C4-2B (cell line): Measurements from ENCODE around the gene NIPAL3.

ENCODE experiments used
- H3K27ac ChIP-seq: fragments of 450-650 bp; 2 replicates; pipeline ENCODE4 v1.5.1; 2017
- ZFX ChIP-seq: fragments of 450-650 bp; IDR thresholded peaks from 2 replicates; pipeline ENCODE4 v1.6.1; 2017
- TF ChIP-seq, protein P1 (sequence below): fragments of 450-650 bp; conservative IDR thresholded peaks from 2 replicates; pipeline ENCODE4 v1.5.1; 2017; ENCODE audit warnings: mild to moderate bottlenecking

NIPAL3 gene

DNA sequence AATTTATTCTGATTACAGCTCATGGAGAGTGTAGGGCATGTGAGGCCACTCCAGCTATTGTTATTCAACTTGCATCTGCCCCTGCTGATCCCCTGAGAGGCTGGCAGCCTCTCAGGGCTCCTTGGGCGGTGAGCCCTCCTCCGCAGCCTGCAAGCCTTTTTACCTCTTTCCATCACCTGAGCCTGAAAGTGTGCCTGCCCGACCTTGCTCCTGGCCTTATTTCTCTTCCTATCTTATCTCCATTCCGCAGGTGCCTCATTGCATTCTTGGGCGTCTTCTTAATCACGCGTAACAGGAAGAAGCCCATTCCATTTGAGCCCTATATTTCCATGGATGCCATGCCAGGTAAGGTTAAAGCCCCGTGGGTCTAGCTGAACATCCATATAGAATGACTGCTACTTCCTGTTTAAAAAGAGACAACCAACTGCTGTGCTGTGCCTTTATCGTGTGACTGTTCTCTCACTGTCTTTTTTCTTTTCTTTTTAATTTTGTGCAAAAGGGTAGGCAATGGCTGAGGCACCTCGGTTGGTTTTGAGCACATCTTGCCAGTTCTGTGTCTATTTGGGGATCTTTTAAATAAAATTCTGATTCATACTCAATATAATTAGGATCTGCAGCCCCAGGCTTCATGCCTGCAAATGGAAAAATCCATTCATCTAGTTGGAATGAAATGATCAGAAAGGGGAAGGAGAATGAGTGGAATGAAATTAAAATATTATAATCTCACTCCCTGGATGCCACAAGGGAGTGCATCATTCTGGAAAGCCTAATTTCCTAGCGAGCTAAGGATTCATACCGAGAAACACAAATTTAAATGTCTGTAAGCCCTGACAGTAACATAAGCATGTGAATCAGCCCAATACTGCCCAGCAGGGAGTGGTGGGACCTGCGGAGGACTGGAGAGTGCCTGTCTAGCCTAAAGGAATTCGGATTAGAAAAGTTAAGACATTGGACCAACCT lies 48.5 kb downstream of the NIPAL3 start:
- TF ChIP-seq ZFX = no peak
- H3K27ac ChIP-seq = no peak overlapping the region

DNA sequence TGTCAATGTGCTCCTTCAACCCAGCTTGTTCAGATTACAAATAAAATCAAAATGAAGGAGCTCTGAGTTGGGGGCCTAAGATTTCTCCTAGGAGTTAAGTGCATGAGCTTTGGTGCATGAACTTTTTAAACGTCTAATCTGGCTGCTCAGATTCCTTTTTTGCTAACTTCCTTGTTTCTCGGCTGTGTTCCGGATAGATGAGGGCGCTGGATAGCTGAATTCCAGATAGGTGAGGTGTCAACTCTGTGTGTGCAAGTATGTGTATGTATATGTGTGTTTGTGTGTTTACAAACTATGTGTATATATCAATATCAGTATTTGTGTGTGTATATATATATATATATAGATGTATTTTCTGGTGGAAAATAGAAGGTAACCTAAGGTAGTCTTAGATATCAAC lies 49.5 kb downstream of the NIPAL3 start:
- no peak overlapping the region for H3K27ac ChIP-seq
- TF ChIP-seq, protein P1, sequence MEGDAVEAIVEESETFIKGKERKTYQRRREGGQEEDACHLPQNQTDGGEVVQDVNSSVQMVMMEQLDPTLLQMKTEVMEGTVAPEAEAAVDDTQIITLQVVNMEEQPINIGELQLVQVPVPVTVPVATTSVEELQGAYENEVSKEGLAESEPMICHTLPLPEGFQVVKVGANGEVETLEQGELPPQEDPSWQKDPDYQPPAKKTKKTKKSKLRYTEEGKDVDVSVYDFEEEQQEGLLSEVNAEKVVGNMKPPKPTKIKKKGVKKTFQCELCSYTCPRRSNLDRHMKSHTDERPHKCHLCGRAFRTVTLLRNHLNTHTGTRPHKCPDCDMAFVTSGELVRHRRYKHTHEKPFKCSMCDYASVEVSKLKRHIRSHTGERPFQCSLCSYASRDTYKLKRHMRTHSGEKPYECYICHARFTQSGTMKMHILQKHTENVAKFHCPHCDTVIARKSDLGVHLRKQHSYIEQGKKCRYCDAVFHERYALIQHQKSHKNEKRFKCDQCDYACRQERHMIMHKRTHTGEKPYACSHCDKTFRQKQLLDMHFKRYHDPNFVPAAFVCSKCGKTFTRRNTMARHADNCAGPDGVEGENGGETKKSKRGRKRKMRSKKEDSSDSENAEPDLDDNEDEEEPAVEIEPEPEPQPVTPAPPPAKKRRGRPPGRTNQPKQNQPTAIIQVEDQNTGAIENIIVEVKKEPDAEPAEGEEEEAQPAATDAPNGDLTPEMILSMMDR = no peak
- no peak for TF ChIP-seq ZFX

DNA sequence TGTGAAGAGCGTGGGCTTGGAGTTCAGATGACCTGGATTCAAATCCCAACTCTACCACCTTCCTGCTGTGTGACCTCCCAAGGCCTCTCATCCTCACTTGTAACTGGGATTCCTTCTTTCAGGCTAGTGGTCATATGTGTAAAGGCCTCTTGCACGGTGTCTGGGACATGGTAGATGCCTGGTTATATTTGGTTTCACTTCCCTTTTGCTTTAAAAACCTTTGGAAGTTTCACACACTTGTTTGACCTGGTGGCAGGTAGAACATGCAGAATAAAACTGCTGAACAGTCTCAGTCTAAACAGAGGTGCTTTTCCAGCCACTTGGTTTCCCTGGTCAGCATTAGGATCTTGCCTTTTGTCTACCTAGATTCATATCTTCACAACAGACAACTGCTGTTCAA lies 50.0 kb downstream of the NIPAL3 start:
- TF ChIP-seq, protein P1 = no peak
- TF ChIP-seq ZFX = no peak
- no peak overlapping the region for H3K27ac ChIP-seq

DNA sequence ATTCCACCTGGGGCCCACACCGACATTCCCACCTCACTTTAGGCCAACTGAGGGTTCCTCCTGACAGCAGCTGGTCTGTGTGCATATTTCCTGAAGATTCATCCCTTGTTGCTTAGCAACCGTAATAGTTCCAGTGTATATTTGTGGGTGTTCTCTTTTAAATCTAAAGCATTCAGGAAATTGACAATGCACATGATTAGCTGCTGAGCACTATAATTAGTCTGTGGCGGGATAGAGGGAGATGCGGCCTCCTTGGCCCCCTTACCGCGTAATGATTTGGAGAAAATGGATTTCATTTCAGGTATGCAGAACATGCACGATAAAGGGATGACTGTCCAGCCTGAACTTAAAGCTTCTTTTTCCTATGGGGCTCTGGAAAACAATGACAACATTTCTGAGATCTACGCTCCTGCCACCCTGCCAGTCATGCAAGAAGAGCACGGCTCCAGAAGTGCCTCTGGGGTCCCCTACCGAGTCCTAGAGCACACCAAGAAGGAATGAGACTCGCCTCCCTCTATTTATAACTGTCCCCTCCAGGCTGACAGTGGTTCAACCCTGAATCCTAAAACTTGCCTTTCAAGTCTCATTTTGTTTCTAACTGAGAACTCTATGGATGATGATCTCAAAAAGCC lies 53.2 kb downstream of the NIPAL3 start:
- TF ChIP-seq, protein P1 = no peak
- no peak for TF ChIP-seq ZFX
- no peak overlapping the region for H3K27ac ChIP-seq

DNA sequence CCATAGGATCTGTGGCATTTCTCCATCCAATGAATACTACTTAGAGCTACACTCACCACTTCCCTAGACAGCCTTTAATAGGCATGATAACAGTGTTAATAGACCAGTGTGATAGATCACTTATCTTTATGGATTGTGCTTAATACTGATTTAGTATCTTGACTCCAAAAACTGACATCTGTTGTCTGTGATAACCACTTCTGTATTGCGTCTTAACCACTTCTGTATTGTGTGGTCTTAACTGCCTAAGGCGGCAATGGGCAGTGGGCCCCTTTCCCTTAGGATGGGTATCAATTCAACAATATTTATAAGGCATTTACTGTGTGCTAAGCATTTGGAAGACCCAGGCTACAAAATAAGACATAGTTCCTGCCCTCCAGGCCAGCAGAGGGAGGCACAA lies 55.0 kb downstream of the NIPAL3 start:
- TF ChIP-seq, protein P1 = no peak
- no peak for TF ChIP-seq ZFX
- H3K27ac ChIP-seq = no peak overlapping the region

DNA sequence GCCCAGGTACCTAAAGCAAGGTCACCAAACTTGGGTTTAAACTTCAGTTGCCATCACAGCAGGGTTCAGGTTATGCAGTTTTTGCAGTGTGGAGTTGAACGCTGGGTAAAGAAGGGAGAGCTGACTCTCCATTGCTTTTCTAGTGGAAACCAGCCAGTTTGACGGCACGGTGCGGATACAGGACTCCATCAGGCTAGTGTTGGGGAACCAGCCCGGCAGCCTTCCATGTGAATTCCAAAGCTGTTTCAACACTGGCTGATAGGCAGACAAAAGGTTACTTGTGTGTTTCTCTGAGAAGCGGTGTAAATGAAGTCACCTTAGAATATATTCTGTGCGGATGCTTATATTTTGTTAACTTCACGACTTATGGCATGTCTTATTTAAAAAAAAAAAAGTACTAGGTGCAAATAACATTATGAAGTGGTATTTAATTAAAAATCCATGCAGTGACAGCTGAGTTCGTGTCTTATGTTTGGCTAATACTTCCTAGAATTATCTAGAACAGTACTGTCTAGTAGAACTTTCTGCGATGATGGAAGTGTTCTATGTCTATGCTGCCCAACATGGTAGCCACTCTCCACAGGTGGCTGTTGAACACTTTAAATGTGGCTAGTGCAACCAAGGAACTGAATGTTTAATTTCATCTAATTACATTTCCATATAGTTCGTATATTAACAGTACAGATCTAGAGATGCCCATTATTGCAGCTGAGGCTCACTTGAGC lies 57.1 kb downstream of the NIPAL3 start:
- H3K27ac ChIP-seq = no peak overlapping the region
- TF ChIP-seq, protein P1 = no peak
- no peak for TF ChIP-seq ZFX

DNA sequence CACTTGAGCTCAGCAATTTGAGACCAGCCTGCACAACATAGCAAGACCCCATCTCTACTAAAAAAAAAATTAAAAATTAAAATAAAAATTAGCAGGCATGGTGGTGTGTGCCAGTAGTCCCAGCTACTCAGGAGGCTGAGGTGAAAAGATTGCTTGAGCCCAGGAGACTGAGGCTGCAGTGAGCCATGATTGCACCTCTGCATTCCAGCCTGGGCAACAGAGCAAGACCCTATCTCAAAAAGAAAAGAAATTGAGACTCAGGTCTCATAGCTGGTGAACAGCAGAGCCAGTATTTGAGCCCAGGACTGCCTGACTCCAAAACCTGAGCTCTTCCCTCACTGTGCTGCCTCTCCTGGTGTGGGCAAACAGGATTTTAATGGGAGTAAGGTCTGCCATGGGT lies 58.6 kb downstream of the NIPAL3 start:
- H3K27ac ChIP-seq = peak overlapping the region; percentile 66; the same call in 1 of the 2 replicates
- TF ChIP-seq, protein P1 = no peak
- no peak for TF ChIP-seq ZFX
